ENCODE data around the gene PAPPA.
A peak's percentile ranks its signal among the peaks of the same experiment; 100 is the strongest.

Gene PAPPA

GRCh38 chr9:116361547-116361946, 208.0 kb downstream of the PAPPA start:
- TF ChIP-seq GATA1 (IDR thresholded peaks at IDR 0.05; ENCODE audit: low read depth, low read length) (no peak), POLR2A (IDR thresholded peaks at IDR 0.05; ENCODE audit: low read length) (no peak)
- no peak for DNase-seq

- TF ChIP-seq GATA1 (IDR thresholded peaks at IDR 0.05; ENCODE audit: low read depth, low read length) = no peak
- no peak for TF ChIP-seq POLR2A (IDR thresholded peaks at IDR 0.05; ENCODE audit: low read length)
- no peak for DNase-seq
These were observed 208.9 kb downstream of the PAPPA start for GRCh38 chr9:116362493-116362892.

GRCh38 chr9:116365056-116365471, 211.5 kb downstream of the PAPPA start:
- peak in 1 of 2 experiments; percentile 4 for DNase-seq
- TF ChIP-seq GATA1 (IDR thresholded peaks at IDR 0.05; ENCODE audit: low read depth, low read length) (no peak), POLR2A (IDR thresholded peaks at IDR 0.05; ENCODE audit: low read length) (no peak)

- no peak for DNase-seq
- TF ChIP-seq GATA1 (IDR thresholded peaks at IDR 0.05; ENCODE audit: low read depth, low read length) (no peak), POLR2A (IDR thresholded peaks at IDR 0.05; ENCODE audit: low read length) (no peak)
These were observed 212.7 kb downstream of the PAPPA start for GRCh38 chr9:116366241-116366640.

- no peak for DNase-seq
- TF ChIP-seq GATA1 (IDR thresholded peaks at IDR 0.05; ENCODE audit: low read depth, low read length) (no peak), POLR2A (IDR thresholded peaks at IDR 0.05; ENCODE audit: low read length) (no peak)
These were observed 215.1 kb downstream of the PAPPA start for GRCh38 chr9:116368680-116369079.

- TF ChIP-seq POLR2A (IDR thresholded peaks at IDR 0.05; ENCODE audit: low read length) (no peak), GATA1 (IDR thresholded peaks at IDR 0.05; ENCODE audit: low read depth, low read length) (no peak)
- no peak for DNase-seq
These were observed 216.1 kb downstream of the PAPPA start for GRCh38 chr9:116369706-116370105.

GRCh38 chr9:116370556-116370955, 217.0 kb downstream of the PAPPA start:
- no peak for DNase-seq
- TF ChIP-seq POLR2A (IDR thresholded peaks at IDR 0.05; ENCODE audit: low read length) (no peak), GATA1 (IDR thresholded peaks at IDR 0.05; ENCODE audit: low read depth, low read length) (no peak)

- DNase-seq = no peak
- no peak for TF ChIP-seq GATA1 (IDR thresholded peaks at IDR 0.05; ENCODE audit: low read depth, low read length)
- TF ChIP-seq POLR2A (IDR thresholded peaks at IDR 0.05; ENCODE audit: low read length) = no peak
These were observed 218.6 kb downstream of the PAPPA start for GRCh38 chr9:116372081-116372673.

- no peak for DNase-seq
- TF ChIP-seq GATA1 (IDR thresholded peaks at IDR 0.05; ENCODE audit: low read depth, low read length) (no peak), POLR2A (IDR thresholded peaks at IDR 0.05; ENCODE audit: low read length) (no peak)
These were observed 219.2 kb downstream of the PAPPA start for GRCh38 chr9:116372786-116373185.

- DNase-seq = no peak
- TF ChIP-seq GATA1 (IDR thresholded peaks at IDR 0.05; ENCODE audit: low read depth, low read length) (no peak), POLR2A (IDR thresholded peaks at IDR 0.05; ENCODE audit: low read length) (no peak)
These were observed 223.7 kb downstream of the PAPPA start for GRCh38 chr9:116377179-116377798.

GRCh38 chr9:116378873-116379272, 225.3 kb downstream of the PAPPA start:
- TF ChIP-seq GATA1 (IDR thresholded peaks at IDR 0.05; ENCODE audit: low read depth, low read length) (no peak), POLR2A (IDR thresholded peaks at IDR 0.05; ENCODE audit: low read length) (no peak)
- no peak for DNase-seq

- no peak for DNase-seq
- TF ChIP-seq POLR2A (IDR thresholded peaks at IDR 0.05; ENCODE audit: low read length) = no peak
- TF ChIP-seq GATA1 (IDR thresholded peaks at IDR 0.05; ENCODE audit: low read depth, low read length) = no peak
These were observed 226.2 kb downstream of the PAPPA start for GRCh38 chr9:116379821-116380220.

- no peak for DNase-seq
- no peak for TF ChIP-seq GATA1 (IDR thresholded peaks at IDR 0.05; ENCODE audit: low read depth, low read length)
- TF ChIP-seq POLR2A (IDR thresholded peaks at IDR 0.05; ENCODE audit: low read length) = no peak
These were observed 227.0 kb downstream of the PAPPA start for GRCh38 chr9:116380496-116380995.

- TF ChIP-seq POLR2A (IDR thresholded peaks at IDR 0.05; ENCODE audit: low read length) = no peak
- no peak for TF ChIP-seq GATA1 (IDR thresholded peaks at IDR 0.05; ENCODE audit: low read depth, low read length)
- no peak for DNase-seq
These were observed 227.8 kb downstream of the PAPPA start for GRCh38 chr9:116381350-116381749.

GRCh38 chr9:116382053-116382452, 228.5 kb downstream of the PAPPA start:
- peak in 1 of 2 experiments; percentile 5 for DNase-seq
- TF ChIP-seq POLR2A (IDR thresholded peaks at IDR 0.05; ENCODE audit: low read length) = no peak
- no peak for TF ChIP-seq GATA1 (IDR thresholded peaks at IDR 0.05; ENCODE audit: low read depth, low read length)
